Mesothelial cell of epicardium (in vitro differentiated cells): ENCODE data around the gene AATK. TPM values are rescaled to one million over a fixed set of nuclear protein-coding genes. Genes with fewer than 3 reads are reported as not detected.
A peak's percentile ranks its signal among the peaks of the same experiment; 100 is the strongest.

Experiments
- DNase-seq, 2 experiments: peaks; one replicate each; pipeline ENCODE4 v3.0.0; 2021; ENCODE audit warnings: low spot score in 2 of 2; ENCODE audit not compliant: unreplicated experiment in 2 of 2
- H3K27ac Mint-ChIP-seq: 2 replicates; pipeline ENCODE4 v1.8.0; 2021; ENCODE audit warnings: mixed read lengths
- H3K27me3 Mint-ChIP-seq: 2 replicates; pipeline ENCODE4 v1.8.0; 2021; ENCODE audit warnings: low read depth, mixed read lengths
- H3K36me3 Mint-ChIP-seq: 2 replicates; pipeline ENCODE4 v1.8.0; 2021; ENCODE audit warnings: mixed read lengths
- H3K4me1 Mint-ChIP-seq: 2 replicates; pipeline ENCODE4 v1.8.0; 2021; ENCODE audit warnings: mixed read lengths
- H3K4me3 Mint-ChIP-seq: 2 replicates; pipeline ENCODE4 v1.8.0; 2021; ENCODE audit warnings: mild to moderate bottlenecking, moderate library complexity, mixed read lengths
- H3K9me3 Mint-ChIP-seq: 2 replicates; pipeline ENCODE4 v1.8.0; 2021; ENCODE audit warnings: mixed read lengths
- total RNA-seq: library from RNA; stranded (reverse); gene quantifications from 3 replicates; pipeline ENCODE4 v1.2.1, GENCODE V29; 2021
- TF ChIP-seq, protein P1 (sequence below): fragments of 200-600 bp; sonication (generic); IDR thresholded peaks from one replicate; pipeline ENCODE4 v1.5.0; 2021; ENCODE audit warnings: antibody characterized with exemption; ENCODE audit not compliant: unreplicated experiment

AATK gene
- total RNA-seq, 1 donor from 2014 or later, result 17.3 TPM

DNA sequence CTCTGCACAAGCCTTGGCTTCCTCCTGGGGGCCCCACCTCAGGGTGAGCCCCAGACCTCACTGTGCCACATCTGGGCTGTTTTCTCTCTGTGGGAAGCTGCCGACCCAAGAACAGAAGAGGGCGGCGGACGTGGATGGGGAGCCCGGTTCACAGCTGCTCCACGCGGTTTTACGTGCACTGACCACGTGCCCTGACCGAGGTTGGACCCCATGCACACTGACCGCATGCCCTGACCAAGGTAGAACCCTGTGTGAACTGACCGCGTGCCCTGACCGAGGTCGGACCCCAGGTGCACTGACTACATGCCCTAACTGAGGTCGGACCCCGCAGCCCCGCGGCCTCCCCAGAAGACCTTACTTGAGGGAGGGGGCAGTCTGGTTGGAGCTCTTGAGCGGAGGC lies 37.1 kb upstream of the AATK start:
- Mint-ChIP-seq H3K9me3 (no peaks in the 10 kb centered on the region), H3K27ac (no peak overlapping the region), H3K27me3 (no peaks in the 10 kb centered on the region), H3K4me3 (no peak overlapping the region), H3K4me1 (no peaks in the 10 kb centered on the region), H3K36me3 (peaks cover 4% of the 10 kb centered on the region)
- DNase-seq, result no peak
- TF ChIP-seq, protein P1, sequence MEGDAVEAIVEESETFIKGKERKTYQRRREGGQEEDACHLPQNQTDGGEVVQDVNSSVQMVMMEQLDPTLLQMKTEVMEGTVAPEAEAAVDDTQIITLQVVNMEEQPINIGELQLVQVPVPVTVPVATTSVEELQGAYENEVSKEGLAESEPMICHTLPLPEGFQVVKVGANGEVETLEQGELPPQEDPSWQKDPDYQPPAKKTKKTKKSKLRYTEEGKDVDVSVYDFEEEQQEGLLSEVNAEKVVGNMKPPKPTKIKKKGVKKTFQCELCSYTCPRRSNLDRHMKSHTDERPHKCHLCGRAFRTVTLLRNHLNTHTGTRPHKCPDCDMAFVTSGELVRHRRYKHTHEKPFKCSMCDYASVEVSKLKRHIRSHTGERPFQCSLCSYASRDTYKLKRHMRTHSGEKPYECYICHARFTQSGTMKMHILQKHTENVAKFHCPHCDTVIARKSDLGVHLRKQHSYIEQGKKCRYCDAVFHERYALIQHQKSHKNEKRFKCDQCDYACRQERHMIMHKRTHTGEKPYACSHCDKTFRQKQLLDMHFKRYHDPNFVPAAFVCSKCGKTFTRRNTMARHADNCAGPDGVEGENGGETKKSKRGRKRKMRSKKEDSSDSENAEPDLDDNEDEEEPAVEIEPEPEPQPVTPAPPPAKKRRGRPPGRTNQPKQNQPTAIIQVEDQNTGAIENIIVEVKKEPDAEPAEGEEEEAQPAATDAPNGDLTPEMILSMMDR, result no peak

DNA sequence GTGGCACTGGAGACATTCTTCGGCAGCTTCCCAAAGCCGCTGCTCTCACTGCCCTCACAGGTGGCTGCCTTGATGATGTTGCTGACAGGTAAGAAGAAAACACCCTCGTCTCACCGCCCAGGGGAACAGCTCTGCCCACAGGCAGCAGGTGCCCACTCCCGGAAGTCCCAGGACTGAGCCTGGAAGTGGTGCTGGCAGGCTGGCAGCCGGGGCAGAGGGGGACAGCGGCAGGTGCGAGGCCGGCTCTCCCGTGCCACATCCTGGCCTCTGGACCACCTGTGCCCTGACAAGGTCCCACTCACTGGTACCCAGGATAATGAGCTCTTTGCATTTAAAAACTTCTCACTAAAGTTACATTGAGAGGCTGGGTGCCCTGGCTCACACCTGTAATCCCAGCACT lies 36.3 kb upstream of the AATK start:
- Mint-ChIP-seq H3K36me3 (peaks cover 4% of the 10 kb centered on the region), H3K27ac (no peak overlapping the region), H3K9me3 (no peaks in the 10 kb centered on the region), H3K4me3 (no peak overlapping the region), H3K27me3 (no peaks in the 10 kb centered on the region), H3K4me1 (no peaks in the 10 kb centered on the region)
- DNase-seq, result no peak
- TF ChIP-seq, protein P1, result no peak

DNA sequence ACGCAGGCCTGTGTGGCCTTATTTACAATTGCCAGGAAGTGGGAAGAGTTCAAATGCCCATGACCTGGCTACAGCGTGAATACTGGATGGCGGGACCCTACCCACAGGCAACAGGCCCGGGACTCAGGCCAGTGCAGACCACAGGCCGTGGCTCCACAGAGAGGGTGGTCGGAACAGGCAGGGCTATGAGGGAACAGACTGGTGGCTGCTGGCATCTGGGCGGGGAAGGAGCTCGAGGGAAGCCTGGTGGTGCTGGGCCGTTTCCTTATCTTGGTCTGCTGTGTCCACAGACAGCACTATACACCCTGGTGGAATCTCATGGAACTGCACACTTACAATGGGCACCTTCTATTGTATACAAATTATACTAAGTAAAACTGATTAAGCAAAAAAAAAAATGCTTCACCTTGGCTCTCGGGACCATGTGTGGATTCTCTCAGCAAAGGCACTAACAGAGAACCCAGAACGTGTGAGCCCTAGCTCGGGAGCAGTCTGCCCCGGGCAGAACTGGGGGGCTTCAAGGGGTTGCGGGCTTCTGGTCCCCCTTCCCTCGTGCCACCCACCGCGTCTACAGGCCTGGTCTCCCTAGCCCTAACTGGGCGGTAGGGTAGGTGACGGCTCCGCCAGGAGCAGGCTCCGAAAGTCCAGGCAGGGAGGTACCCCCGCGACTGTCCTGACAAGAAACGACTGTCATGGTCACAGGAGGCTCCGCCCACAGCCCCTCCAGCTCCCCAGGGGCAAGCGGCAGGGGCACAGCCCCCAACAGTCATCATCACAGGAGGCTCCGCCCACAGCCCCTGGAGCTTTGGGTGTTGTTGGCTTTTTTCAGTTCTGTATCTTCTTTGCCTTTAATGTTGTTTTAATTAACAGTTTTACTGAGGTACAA lies 34.9 kb upstream of the AATK start:
- Mint-ChIP-seq H3K4me1 (no peaks in the 10 kb centered on the region), H3K36me3 (peaks cover 2% of the 10 kb centered on the region), H3K9me3 (no peaks in the 10 kb centered on the region), H3K27me3 (no peaks in the 10 kb centered on the region), H3K4me3 (no peak overlapping the region), H3K27ac (no peak overlapping the region)
- TF ChIP-seq, protein P1, result peak; percentile 82
- DNase-seq, result no peak

DNA sequence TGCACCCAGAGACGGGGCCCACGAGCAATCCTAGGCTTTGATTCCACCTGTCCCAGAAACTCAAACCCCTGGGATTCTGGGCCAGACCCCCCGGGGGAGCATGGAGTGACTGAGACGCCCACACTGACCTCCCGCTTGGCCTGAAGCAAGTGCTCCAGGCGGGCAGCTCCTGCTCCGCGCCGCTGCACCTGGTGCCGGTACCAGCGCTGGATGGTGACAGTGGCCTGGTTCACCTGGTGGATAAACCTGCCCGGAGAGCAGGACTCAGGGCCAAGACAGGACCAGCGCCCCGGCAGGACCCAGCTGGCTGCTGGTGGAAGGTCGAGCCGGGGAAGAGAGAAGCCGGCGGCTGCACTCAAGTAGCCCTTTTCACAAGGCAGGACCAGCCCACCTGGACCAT lies 34.2 kb upstream of the AATK start:
- Mint-ChIP-seq H3K4me1 (no peaks in the 10 kb centered on the region), H3K9me3 (no peaks in the 10 kb centered on the region), H3K36me3 (peaks cover 2% of the 10 kb centered on the region), H3K27ac (no peak overlapping the region), H3K27me3 (no peaks in the 10 kb centered on the region), H3K4me3 (no peak overlapping the region)
- TF ChIP-seq, protein P1, result no peak
- no peak for DNase-seq

DNA sequence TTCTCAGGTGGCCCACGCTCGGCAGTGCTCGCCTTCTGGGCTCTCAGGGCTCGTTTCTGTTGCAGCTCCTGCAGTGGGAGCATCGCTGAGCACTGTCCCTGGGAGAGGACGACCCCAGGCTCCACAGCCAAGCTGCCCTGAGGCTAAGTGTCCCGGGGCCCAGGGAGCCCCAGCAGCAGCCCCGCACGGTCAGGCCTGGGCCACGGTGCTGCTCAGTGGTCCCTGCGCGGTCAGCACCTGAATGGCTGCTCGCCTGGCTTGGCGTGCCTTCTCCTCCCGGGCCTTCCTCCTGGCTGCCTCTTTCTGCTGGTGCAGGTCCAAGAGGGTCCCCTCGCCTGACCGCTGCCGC lies 33.4 kb upstream of the AATK start:
- H3K36me3 Mint-ChIP-seq, result peaks cover 2% of the 10 kb centered on the region
- H3K27me3 Mint-ChIP-seq, result no peaks in the 10 kb centered on the region
- TF ChIP-seq, protein P1, result no peak
- no peaks in the 10 kb centered on the region for H3K4me1 Mint-ChIP-seq
- no peak overlapping the region for H3K4me3 Mint-ChIP-seq
- DNase-seq, result no peak
- H3K27ac Mint-ChIP-seq, result no peak overlapping the region
- H3K9me3 Mint-ChIP-seq, result no peaks in the 10 kb centered on the region
